ENCODE results near the gene NLGN4Y. TPM values are rescaled to one million over a fixed set of nuclear protein-coding genes. Genes with fewer than 3 reads are reported as not detected.

NLGN4Y gene
- total and polyA plus RNA-seq, 10 of the 15 experiments (the other 5 are each of a cell fraction or from before 2014, with no cell fraction given) = not detected

- RAD21 ChIA-PET (ENCODE audit: unreplicated experiment) = no interaction called here
- H3K4me2 ChIP-seq (ENCODE audit: control insufficient read depth, insufficient read depth) = no peak overlapping the region
- intact Hi-C loops (cut with micrococcal nuclease; ENCODE audit: unreplicated experiment) (no loop called here), in situ Hi-C loops (cut with MboI) (no loop called here)
- no peaks in the 10 kb centered on the region for H3K9me3 ChIP-seq (replicated peaks; ENCODE audit: control insufficient read depth, insufficient read depth, low read length)
- H3K9ac ChIP-seq (ENCODE audit: control insufficient read depth, insufficient read depth, low read length) = no peak overlapping the region
- H3K27ac ChIP-seq (ENCODE audit: control insufficient read depth, insufficient read depth) = no peak overlapping the region
- WGBS (ENCODE audit: insufficient coverage, insufficient replicate concordance, low lambda C conversion rate, missing lambda C conversion rate) = no CpG with 5 or more reads among the region's 3 CpGs
- no peaks in the 10 kb centered on the region for H3K27me3 ChIP-seq (replicated peaks in 1 of 2; ENCODE audit: control insufficient read depth in 2 of 2, insufficient read depth in 2 of 2, low read length in 1 of 2)
- no TSS peak for BruUV-seq (replicated peaks)
- CTCF ChIA-PET = no interaction called here
- FAIRE-seq = no peak
- POLR2A ChIA-PET = no interaction called here
- no peaks in the 10 kb centered on the region for H3K4me1 ChIP-seq (ENCODE audit: control insufficient read depth, insufficient read depth, low read length)
- no peaks in the 10 kb centered on the region for H4K20me1 ChIP-seq (ENCODE audit: control insufficient read depth, insufficient read depth)
- DNase-seq (ENCODE audit: low read depth, low spot score) = no peak
- no peak overlapping the region for H3K4me3 ChIP-seq
- H3K36me3 ChIP-seq (ENCODE audit: control insufficient read depth in 2 of 2, insufficient read depth in 2 of 2, low read length in 1 of 2) = no peaks in the 10 kb centered on the region
- SMC1A ChIA-PET (ENCODE audit: uncharacterized antibody, unreplicated experiment) = no interaction called here
- H2AFZ ChIP-seq (ENCODE audit: control insufficient read depth, low read depth, low read length) = no peak overlapping the region
- no peaks in the 10 kb centered on the region for H3K79me2 ChIP-seq (ENCODE audit: control insufficient read depth, insufficient read depth, low read length)
- no peak for ATAC-seq
- no peak for TF ChIP-seq HDAC6 (IDR thresholded peaks at IDR 0.05; ENCODE audit: unreplicated experiment)
- no peak for TF ChIP-seq TARDBP (IDR thresholded peaks at IDR 0.05; ENCODE audit: borderline replicate concordance)
- TF ChIP-seq CHD1 (IDR thresholded peaks at IDR 0.05; ENCODE audit: low read depth, low read length) = no peak
- TF ChIP-seq SMAD5 (IDR thresholded peaks at IDR 0.05; ENCODE audit: low read depth) = no peak
- TF ChIP-seq SIN3A (IDR thresholded peaks at IDR 0.05; ENCODE audit: low read depth, low read length) = no peak
- TF ChIP-seq SMAD1 (IDR thresholded peaks at IDR 0.05; ENCODE audit: low read depth, partially characterized antibody) = no peak
- no peak for TF ChIP-seq CTCF (IDR thresholded peaks at IDR 0.05 in 2 of 3, conservative IDR thresholded peaks at IDR 0.05 in 1 of 3; ENCODE audit: control insufficient read depth in 2 of 3, extremely low read depth in 1 of 3, insufficient read depth in 1 of 3, low read depth in 3 of 3, low read length in 3 of 3)
- TF ChIP-seq E2F8 (IDR thresholded peaks at IDR 0.05; ENCODE audit: low read depth, partially characterized antibody) = no peak
- TF ChIP-seq USF2 (IDR thresholded peaks at IDR 0.05; ENCODE audit: borderline replicate concordance, low read depth, low read length) = no peak
- no peak for TF ChIP-seq GATAD2B (conservative IDR thresholded peaks at IDR 0.05; ENCODE audit: low read depth)
- TF ChIP-seq MAX (IDR thresholded peaks at IDR 0.05; ENCODE audit: low read depth, low read length) = no peak
- TF ChIP-seq PRDM15 (CRISPR knock-in tag; IDR thresholded peaks at IDR 0.05) = no peak
- no peak for TF ChIP-seq SMARCA5 (IDR thresholded peaks at IDR 0.05)
- TF ChIP-seq CREM (IDR thresholded peaks at IDR 0.05; ENCODE audit: low read depth) = no peak
- TF ChIP-seq EED (IDR thresholded peaks at IDR 0.05; ENCODE audit: low read depth) = no peak
- no peak for TF ChIP-seq MYC (IDR thresholded peaks at IDR 0.05; ENCODE audit: insufficient read depth, insufficient read length, insufficient replicate concordance, low read length, severe bottlenecking)
- TF ChIP-seq YBX1 (IDR thresholded peaks at IDR 0.05) = no peak
Measured at GRCh38 chrY:14802125-14802524, 277.8 kb downstream of the NLGN4Y start.

Data from GM12878 (cell line).